Measurements from ENCODE around the gene BBOX1.

BBOX1 gene

GRCh38 chr11:27141576-27141975 is 101.0 kb downstream of the BBOX1 start:
- no peaks in the 10 kb centered on the region for H3F3A ChIP-seq (ENCODE audit: control insufficient read depth, insufficient read depth)
- H3K4me1 ChIP-seq (ENCODE audit: control insufficient read depth, low read length), result no peaks in the 10 kb centered on the region
- no peaks in the 10 kb centered on the region for H3K79me2 ChIP-seq (ENCODE audit: control insufficient read depth, low read length)
- no peak overlapping the region for H3K4me3 ChIP-seq (ENCODE audit: low read length)
- TF ChIP-seq CTCF (IDR thresholded peaks at IDR 0.05; ENCODE audit: low read depth, low read length, poor library complexity, severe bottlenecking) (no peak), EZH2phosphoT487 (IDR thresholded peaks at IDR 0.05; ENCODE audit: borderline replicate concordance, low read length) (no peak)
- H3K27me3 ChIP-seq (ENCODE audit: control insufficient read depth, low read length), result no peaks in the 10 kb centered on the region
- no peak overlapping the region for H3K4me2 ChIP-seq (ENCODE audit: low read length)
- no peaks in the 10 kb centered on the region for H3K9me3 ChIP-seq (ENCODE audit: control insufficient read depth, insufficient read depth, low read length)
- no peaks in the 10 kb centered on the region for H3K36me3 ChIP-seq (ENCODE audit: control insufficient read depth, low read length)
- H3K27ac ChIP-seq (ENCODE audit: low read depth, low read length), result no peak overlapping the region
- H3K9me2 ChIP-seq (replicated peaks; ENCODE audit: control insufficient read depth, low read length), result no peaks in the 10 kb centered on the region
- H4K20me1 ChIP-seq (ENCODE audit: control insufficient read depth, insufficient read depth, low read depth, low read length), result no peaks in the 10 kb centered on the region

- no peaks in the 10 kb centered on the region for H3K4me1 ChIP-seq (ENCODE audit: control insufficient read depth, low read length)
- no peaks in the 10 kb centered on the region for H3F3A ChIP-seq (ENCODE audit: control insufficient read depth, insufficient read depth)
- no peaks in the 10 kb centered on the region for H3K9me3 ChIP-seq (ENCODE audit: control insufficient read depth, insufficient read depth, low read length)
- H3K79me2 ChIP-seq (ENCODE audit: control insufficient read depth, low read length), result no peaks in the 10 kb centered on the region
- H4K20me1 ChIP-seq (ENCODE audit: control insufficient read depth, insufficient read depth, low read depth, low read length), result no peaks in the 10 kb centered on the region
- H3K4me2 ChIP-seq (ENCODE audit: low read length), result no peak overlapping the region
- H3K27me3 ChIP-seq (ENCODE audit: control insufficient read depth, low read length), result no peaks in the 10 kb centered on the region
- no peaks in the 10 kb centered on the region for H3K9me2 ChIP-seq (replicated peaks; ENCODE audit: control insufficient read depth, low read length)
- H3K27ac ChIP-seq (ENCODE audit: low read depth, low read length), result no peak overlapping the region
- H3K4me3 ChIP-seq (ENCODE audit: low read length), result no peak overlapping the region
- H3K36me3 ChIP-seq (ENCODE audit: control insufficient read depth, low read length), result no peaks in the 10 kb centered on the region
- TF ChIP-seq CTCF (IDR thresholded peaks at IDR 0.05; ENCODE audit: low read depth, low read length, poor library complexity, severe bottlenecking), result no peak
- TF ChIP-seq EZH2phosphoT487 (IDR thresholded peaks at IDR 0.05; ENCODE audit: borderline replicate concordance, low read length), result no peak
Observed at GRCh38 chr11:27147916-27148315, 107.3 kb downstream of the BBOX1 start.

GRCh38 chr11:27148506-27148905 is 107.9 kb downstream of the BBOX1 start:
- Histone ChIP-seq H3F3A (ENCODE audit: control insufficient read depth, insufficient read depth) (no peaks in the 10 kb centered on the region), H3K9me2 (replicated peaks; ENCODE audit: control insufficient read depth, low read length) (no peaks in the 10 kb centered on the region), H3K27ac (ENCODE audit: low read depth, low read length) (no peak overlapping the region), H3K27me3 (ENCODE audit: control insufficient read depth, low read length) (no peaks in the 10 kb centered on the region), H3K79me2 (ENCODE audit: control insufficient read depth, low read length) (no peaks in the 10 kb centered on the region), H3K36me3 (ENCODE audit: control insufficient read depth, low read length) (no peaks in the 10 kb centered on the region), H3K4me2 (ENCODE audit: low read length) (no peak overlapping the region), H4K20me1 (ENCODE audit: control insufficient read depth, insufficient read depth, low read depth, low read length) (no peaks in the 10 kb centered on the region), H3K4me1 (ENCODE audit: control insufficient read depth, low read length) (no peaks in the 10 kb centered on the region), H3K4me3 (ENCODE audit: low read length) (no peak overlapping the region), H3K9me3 (ENCODE audit: control insufficient read depth, insufficient read depth, low read length) (no peaks in the 10 kb centered on the region)
- no peak for TF ChIP-seq CTCF (IDR thresholded peaks at IDR 0.05; ENCODE audit: low read depth, low read length, poor library complexity, severe bottlenecking)
- TF ChIP-seq EZH2phosphoT487 (IDR thresholded peaks at IDR 0.05; ENCODE audit: borderline replicate concordance, low read length), result no peak

- Histone ChIP-seq H3F3A (ENCODE audit: control insufficient read depth, insufficient read depth) (no peaks in the 10 kb centered on the region), H3K4me2 (ENCODE audit: low read length) (no peak overlapping the region), H3K36me3 (ENCODE audit: control insufficient read depth, low read length) (no peaks in the 10 kb centered on the region), H4K20me1 (ENCODE audit: control insufficient read depth, insufficient read depth, low read depth, low read length) (no peaks in the 10 kb centered on the region), H3K79me2 (ENCODE audit: control insufficient read depth, low read length) (no peaks in the 10 kb centered on the region), H3K27me3 (ENCODE audit: control insufficient read depth, low read length) (no peaks in the 10 kb centered on the region), H3K4me3 (ENCODE audit: low read length) (no peak overlapping the region), H3K27ac (ENCODE audit: low read depth, low read length) (no peak overlapping the region), H3K9me2 (replicated peaks; ENCODE audit: control insufficient read depth, low read length) (no peaks in the 10 kb centered on the region), H3K4me1 (ENCODE audit: control insufficient read depth, low read length) (no peaks in the 10 kb centered on the region), H3K9me3 (ENCODE audit: control insufficient read depth, insufficient read depth, low read length) (no peaks in the 10 kb centered on the region)
- TF ChIP-seq EZH2phosphoT487 (IDR thresholded peaks at IDR 0.05; ENCODE audit: borderline replicate concordance, low read length), result no peak
- TF ChIP-seq CTCF (IDR thresholded peaks at IDR 0.05; ENCODE audit: low read depth, low read length, poor library complexity, severe bottlenecking), result no peak
Observed at GRCh38 chr11:27150098-27150497, 109.5 kb downstream of the BBOX1 start.
